Right renal pelvis (tissue), 4 donors: Measurements from ENCODE around the gene PATL2. TPM values are rescaled to one million over a fixed set of nuclear protein-coding genes. Genes with fewer than 3 reads are reported as not detected.
"Not testable (repeated sequence)": the region's sequence is repeated elsewhere in the genome, so short reads cannot be mapped to it uniquely, and the experiment has no call there.

Experiments
- DNase-seq, 4 donors: peaks; one replicate each; pipeline ENCODE4 v3.0.0-alpha.2; 2013; ENCODE audit warnings: low read depth in 4 of 4, low spot score in 3 of 4, missing footprints in 1 of 4
- polyA plus RNA-seq, 4 donors: library from polyadenylated mRNA; unstranded; fragments of 120-200 nt; gene quantifications; one replicate each; pipeline ENCODE4 v1.2.1, GENCODE V29; 2013; ENCODE audit not compliant: insufficient read length in 4 of 4

Gene PATL2
- polyA plus RNA-seq, 4 donors: 0.76 to 1.2 (median 0.82) TPM

DNA sequence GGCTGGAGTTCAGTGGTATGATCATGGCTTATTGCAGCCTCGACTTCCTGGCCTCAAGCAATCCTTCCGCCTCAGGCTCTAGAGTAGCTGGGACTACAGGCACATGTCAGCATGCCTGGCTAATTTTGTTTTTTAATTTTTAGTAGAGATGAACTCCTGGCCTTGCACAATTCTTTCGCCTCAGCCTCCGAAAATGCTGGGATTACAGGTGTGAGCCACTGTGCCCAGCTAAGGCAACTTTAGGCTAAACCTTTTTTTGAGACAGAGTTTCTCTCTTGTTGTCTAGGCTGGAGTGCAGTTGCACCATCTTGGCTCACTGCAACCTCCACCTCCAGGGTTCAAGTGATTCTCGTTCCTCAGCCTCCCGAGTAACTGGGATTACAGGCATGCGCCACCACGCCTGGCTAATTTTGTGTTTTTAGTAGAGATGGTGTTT lies 8.9 kb upstream of the PATL2 start:
- DNase-seq: not testable (repeated sequence)

DNA sequence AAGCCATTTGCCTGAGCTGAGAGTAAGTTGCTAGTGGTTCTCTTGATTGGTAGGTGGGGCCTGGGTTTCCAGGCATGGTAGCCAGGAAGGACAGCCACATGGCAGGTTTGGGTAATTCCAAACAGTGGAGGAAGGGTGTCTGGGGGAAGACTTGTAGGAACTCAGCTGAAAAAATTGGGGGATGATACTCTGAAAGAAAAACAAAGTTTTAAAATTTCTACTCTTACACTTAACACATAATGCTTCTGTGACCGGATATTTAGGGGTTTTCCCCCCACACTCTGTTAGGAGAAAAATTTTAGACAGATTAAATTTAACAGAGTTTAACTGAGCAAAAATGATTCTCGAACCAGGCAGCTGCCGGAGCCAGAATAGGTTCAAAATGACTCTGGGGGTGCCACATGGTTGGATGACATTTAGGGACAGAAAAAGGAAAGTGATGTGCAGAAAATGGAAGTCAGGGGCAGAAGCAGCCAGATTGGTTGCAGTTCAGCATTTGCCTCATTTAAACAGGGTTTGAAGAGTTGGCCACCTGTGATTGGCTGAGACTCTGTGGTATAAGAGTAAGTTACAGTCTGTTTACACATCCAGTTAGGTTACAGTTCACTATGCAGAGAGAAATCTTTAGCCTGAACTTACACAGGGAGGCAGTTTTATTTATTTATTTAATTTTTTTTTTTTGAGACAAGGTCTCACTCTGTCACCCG lies 8.3 kb upstream of the PATL2 start:
- no peak for DNase-seq

DNA sequence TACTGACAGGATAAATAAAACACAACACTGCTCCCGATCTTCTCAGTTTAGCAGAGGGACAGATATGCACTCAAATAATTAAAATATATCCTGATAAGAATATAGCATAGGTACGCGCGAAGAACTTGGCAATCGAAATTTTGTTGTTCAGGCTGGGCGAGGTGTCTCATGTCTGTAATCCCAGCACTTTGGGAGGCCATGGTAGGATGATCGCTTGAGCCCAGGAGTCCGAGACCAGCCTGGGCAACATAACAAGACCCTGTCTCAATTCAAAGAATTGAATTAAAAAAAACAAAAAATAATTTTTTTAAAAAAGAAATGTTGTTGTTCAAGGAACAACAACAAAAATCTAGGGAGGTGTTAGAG lies 7.8 kb upstream of the PATL2 start:
- no peak for DNase-seq

DNA sequence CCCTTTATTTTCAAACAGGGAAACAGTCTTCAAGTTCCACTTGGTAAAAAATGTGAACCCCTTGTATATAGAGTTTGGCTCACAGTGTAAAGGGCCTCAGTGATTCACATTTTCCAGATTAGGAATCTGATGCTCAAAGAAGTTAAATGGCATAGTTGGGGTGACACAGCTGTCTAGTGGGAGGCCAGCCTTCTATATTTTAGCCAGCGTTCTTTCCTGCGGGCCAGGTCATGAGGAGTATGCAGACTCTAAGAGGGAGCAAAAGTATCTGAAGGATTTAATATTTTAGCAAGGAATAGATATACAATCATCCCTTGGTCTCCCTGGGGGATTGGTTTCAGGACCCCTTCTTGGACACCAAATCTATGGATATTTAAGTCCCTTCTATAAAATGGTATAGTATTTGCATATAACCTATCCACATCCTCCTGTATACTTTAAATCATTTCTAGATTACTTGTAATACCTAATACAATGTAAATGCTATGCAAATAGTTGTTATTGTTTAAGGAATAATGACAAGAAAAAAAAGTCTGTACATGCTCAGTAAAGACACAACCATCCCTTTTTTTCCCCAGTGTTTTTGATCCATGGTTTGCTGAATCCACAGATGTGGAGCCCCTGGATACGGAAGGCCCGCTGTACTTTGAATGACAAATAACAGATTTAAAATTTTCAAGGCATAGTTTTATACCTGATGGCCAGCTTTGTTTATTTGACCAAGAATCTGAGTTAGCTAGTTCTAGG lies 7.2 kb upstream of the PATL2 start:
- no peak for DNase-seq

DNA sequence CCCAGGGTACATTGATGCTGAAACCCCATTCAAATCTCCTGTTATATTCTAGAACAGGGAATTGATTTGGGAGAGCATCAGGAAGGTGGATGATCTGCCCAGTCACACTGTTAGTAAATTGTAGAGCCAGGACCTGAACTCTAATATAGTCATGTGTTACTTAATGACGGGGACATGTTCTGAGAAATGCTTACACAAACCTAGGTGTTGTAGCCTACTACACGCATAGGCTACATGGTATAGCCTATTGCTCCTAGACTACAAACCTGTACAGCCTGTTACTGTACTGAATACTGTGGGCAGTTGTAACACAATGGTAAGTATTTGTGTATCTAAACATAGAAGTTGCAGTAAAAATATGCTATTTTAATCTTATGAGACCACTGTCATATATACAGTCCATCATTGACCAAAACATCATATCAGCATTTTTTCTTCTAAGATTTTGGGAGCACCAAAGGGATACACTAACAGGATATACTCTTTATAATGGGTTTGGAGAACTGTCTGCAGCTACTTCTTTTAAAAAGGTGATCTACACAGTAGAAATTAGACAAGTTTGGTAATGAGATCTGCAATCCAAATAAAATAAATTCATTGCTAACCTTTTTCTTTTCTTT lies 6.0 kb upstream of the PATL2 start:
- DNase-seq: no peak

DNA sequence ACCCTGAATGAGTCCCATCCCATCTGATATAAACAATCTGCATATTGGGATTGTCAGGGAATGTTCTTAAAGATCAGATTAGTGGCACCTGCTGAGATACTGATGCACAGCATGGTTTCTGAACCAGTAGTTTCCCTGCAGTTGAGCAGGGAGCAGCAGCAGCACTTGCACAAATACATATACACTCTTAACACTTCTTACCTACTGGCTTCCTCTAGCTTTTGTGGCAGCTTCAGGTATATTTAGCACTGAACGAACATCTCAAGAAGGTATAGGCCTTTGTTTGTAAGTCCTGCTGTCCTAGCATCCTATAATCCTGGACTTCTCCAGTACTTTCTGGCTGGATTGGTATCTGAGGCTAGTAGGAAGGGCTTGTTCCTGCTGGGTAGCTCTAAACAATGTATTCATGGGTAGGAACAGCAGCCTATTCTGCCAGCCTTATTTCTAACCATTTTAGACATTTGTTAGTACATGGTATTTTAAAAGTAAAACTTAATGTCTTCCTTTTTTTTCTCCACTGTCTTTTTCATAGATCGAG lies 4.7 kb upstream of the PATL2 start:
- DNase-seq: no peak

DNA sequence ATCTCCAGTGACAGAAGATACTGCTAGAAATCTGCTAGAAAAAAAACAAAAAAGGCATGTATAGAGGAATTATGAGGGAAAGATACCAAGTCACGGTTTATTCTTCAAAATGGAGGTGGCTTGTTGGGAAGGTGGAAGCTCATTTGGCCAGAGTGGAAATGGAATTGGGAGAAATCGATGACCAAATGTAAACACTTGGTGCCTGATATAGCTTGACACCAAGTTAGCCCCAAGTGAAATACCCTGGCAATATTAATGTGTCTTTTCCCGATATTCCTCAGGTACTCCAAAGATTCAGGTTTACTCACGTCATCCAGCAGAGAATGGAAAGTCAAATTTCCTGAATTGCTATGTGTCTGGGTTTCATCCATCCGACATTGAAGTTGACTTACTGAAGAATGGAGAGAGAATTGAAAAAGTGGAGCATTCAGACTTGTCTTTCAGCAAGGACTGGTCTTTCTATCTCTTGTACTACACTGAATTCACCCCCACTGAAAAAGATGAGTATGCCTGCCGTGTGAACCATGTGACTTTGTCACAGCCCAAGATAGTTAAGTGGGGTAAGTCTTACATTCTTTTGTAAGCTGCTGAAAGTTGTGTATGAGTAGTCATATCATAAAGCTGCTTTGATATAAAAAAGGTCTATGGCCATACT lies 4.1 kb upstream of the PATL2 start:
- DNase-seq: no peak

DNA sequence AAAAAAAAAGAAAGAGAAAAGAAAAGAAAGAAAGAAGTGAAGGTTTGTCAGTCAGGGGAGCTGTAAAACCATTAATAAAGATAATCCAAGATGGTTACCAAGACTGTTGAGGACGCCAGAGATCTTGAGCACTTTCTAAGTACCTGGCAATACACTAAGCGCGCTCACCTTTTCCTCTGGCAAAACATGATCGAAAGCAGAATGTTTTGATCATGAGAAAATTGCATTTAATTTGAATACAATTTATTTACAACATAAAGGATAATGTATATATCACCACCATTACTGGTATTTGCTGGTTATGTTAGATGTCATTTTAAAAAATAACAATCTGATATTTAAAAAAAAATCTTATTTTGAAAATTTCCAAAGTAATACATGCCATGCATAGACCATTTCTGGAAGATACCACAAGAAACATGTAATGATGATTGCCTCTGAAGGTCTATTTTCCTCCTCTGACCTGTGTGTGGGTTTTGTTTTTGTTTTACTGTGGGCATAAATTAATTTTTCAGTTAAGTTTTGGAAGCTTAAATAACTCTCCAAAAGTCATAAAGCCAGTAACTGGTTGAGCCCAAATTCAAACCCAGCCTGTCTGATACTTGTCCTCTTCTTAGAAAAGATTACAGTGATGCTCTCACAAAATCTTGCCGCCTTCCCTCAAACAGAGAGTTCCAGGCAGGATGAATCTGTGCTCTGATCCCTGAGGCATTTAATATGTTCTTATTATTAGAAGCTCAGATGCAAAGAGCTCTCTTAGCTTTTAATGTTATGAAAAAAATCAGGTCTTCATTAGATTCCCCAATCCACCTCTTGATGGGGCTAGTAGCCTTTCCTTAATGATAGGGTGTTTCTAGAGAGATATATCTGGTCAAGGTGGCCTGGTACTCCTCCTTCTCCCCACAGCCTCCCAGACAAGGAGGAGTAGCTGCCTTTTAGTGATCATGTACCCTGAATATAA lies 2.2 kb upstream of the PATL2 start:
- no peak for DNase-seq

DNA sequence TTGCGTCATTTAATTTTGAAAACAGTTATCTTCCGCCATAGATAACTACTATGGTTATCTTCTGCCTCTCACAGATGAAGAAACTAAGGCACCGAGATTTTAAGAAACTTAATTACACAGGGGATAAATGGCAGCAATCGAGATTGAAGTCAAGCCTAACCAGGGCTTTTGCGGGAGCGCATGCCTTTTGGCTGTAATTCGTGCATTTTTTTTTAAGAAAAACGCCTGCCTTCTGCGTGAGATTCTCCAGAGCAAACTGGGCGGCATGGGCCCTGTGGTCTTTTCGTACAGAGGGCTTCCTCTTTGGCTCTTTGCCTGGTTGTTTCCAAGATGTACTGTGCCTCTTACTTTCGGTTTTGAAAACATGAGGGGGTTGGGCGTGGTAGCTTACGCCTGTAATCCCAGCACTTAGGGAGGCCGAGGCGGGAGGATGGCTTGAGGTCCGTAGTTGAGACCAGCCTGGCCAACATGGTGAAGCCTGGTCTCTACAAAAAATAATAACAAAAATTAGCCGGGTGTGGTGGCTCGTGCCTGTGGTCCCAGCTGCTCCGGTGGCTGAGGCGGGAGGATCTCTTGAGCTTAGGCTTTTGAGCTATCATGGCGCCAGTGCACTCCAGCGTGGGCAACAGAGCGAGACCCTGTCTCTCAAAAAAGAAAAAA lies 1.4 kb upstream of the PATL2 start:
- peak in 3 of 4 donors; percentile 48 to 61 (median 53) for DNase-seq

DNA sequence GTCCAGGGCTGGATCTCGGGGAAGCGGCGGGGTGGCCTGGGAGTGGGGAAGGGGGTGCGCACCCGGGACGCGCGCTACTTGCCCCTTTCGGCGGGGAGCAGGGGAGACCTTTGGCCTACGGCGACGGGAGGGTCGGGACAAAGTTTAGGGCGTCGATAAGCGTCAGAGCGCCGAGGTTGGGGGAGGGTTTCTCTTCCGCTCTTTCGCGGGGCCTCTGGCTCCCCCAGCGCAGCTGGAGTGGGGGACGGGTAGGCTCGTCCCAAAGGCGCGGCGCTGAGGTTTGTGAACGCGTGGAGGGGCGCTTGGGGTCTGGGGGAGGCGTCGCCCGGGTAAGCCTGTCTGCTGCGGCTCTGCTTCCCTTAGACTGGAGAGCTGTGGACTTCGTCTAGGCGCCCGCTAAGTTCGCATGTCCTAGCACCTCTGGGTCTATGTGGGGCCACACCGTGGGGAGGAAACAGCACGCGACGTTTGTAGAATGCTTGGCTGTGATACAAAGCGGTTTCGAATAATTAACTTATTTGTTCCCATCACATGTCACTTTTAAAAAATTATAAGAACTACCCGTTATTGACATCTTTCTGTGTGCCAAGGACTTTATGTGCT lies 721 bp upstream of the PATL2 start:
- peak in 2 of 4 donors; percentile 43 to 63 for DNase-seq

DNA sequence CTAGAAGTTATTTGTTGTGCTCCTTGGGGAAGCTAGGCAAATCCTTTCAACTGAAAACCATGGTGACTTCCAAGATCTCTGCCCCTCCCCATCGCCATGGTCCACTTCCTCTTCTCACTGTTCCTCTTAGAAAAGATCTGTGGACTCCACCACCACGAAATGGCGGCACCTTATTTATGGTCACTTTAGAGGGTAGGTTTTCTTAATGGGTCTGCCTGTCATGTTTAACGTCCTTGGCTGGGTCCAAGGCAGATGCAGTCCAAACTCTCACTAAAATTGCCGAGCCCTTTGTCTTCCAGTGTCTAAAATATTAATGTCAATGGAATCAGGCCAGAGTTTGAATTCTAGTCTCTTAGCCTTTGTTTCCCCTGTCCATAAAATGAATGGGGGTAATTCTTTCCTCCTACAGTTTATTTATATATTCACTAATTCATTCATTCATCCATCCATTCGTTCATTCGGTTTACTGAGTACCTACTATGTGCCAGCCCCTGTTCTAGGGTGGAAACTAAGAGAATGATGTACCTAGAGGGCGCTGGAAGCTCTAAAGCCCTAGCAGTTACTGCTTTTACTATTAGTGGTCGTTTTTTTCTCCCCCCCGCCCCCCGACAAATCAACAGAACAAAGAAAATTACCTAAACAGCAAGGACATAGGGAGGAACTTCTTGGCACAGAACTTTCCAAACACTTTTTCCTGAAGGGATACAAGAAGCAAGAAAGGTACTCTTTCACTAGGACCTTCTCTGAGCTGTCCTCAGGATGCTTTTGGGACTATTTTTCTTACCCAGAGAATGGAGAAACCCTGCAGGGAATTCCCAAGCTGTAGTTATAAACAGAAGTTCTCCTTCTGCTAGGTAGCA lies 657 bp downstream of the PATL2 start:
- no peak for DNase-seq

DNA sequence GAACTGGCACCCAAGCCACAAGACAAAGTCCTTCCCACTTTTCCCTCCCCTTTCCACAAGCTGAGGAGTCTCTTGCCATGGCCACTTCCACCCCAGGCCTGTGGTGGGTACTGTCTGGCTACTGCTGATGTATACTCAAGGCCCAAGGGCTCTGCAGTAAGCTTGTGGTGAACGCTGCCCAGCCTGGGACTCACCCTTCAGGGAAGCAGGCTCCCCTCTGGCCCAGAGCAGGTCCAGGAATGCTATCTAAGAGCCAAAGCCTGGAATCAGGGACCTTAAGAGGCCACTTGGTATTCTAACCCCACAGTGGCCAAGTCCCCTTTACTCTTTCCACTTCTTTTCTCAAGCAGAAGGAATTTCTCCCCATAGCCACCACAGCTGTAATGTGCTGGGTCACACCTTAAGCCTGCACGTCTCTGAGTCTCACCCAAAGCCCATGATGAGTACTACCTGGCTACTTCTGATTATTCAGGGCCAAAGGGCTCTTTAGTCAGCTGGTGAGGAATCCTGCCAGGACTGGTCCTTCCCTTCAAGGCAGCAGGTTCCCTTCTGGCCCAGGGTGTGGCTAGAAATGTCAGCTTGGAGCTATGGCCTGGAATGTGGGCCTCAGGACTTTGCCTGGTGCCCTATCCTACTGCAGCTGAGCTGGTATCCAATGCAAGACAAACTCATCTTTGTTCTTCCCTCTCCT lies 4.0 kb downstream of the PATL2 start:
- no peak for DNase-seq

DNA sequence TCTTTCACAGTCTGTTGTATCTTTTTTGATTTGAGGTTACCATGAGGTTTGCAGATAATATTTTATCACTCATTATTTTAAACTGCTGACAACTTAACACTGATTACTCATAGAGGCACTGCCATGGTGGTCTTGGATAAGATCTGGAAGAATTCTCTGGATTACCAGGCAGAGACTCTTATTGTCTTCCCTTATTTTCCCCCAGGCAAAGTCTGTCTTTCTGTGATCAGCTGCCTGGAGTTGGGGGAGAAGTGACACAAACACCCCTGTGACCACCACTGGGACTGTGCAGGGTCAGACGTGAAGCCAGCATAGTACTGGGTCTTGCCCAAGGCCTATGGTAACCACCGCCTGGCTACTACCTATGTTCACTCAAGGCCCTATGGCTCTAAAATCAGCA lies 4.7 kb downstream of the PATL2 start:
- DNase-seq: no peak

DNA sequence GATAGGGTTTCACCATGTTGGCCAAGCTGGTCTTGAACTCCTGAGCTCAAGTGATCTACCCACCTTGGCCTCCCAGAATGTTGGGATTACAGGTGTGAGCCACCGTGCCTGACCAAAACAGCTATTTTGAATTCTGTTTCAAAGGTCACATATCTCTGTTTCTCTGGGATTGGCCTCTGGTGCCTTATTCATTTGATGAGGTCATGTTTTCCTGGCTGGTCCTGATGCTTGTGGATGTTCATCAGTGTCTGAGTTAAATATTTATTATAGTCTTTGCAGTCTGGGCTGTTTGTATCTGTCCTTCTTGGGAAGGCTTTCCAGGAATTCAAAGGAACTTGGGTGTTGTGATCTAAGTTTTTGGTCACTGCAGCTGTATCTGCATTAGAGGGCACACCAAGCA lies 5.1 kb downstream of the PATL2 start:
- no peak for DNase-seq

DNA sequence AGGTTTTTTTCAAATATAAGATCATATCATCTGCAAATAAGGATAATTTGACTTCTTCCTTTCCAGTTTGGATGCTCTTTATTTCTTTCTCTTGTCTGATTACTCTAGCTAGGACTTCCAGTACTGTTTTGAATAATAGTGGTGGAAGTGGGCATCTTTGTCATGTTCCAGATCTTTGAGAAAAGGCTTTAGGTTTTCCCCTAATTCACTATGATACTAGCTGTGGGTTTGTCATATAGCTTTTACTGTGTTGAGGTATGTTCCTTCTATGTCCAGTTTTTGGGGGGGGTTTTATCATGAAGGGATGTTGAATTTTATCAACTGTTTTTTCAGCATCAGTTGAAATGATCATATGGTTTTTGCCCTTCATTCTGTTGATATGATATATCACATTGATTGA lies 10.4 kb downstream of the PATL2 start:
- not testable (repeated sequence) for DNase-seq

DNA sequence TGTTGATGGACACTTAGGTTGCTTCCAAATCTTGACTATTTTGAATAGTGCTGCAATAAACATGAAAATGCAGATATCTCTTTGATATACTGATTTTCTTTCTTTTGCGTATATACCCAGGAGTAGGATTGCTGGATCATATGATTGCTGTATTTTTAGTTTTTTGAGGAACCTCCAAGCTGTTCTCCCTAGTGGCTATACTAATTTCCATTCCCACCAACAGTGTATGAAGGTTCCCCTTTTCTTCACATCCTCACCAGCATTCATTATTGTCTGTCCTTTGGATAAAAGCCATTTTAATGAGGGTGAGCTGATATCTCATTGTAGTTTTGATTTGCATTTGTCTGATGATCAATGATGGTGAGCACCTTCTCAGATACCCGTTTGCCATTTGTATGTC lies 12.5 kb downstream of the PATL2 start:
- DNase-seq: no peak

DNA sequence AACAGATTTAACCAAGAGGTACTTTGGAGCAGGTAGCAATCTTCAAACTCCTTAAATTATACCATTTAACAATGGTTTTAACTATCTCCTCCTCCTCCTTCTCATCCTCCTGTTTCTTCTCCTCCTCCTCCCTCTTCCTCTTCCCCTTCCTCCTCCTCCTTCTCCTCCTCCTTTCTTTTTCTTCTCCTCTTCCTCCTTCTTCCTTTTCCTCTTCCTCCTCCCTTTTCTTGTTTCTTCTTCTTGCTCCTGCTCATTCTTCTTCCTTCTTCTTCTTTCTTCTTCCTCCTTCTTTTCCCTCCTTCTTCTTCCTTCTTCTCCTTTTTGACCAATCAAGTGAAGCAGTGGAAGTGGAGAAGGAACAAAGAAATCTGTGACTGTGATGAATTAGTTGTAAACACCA lies 14.1 kb downstream of the PATL2 start:
- no peak for DNase-seq
